GM12878 (cell line): ENCODE measurements around the gene NFYC. TPM values are rescaled to one million over a fixed set of nuclear protein-coding genes. Genes with fewer than 3 reads are reported as not detected.

Experiments used
- ATAC-seq: fragments of 200-7000 bp; cut with Tn5 transposase; 3 replicates; pipeline ENCODE4 v1.9.1; 2020; ENCODE audit warnings: mild to moderate bottlenecking, moderate library complexity
- BruUV-seq: library from RNA; stranded (reverse); fragments of 400-500 nt; replicated peaks from 2 replicates; lab custom pipeline; 2021; lab: Mats Ljungman, UMichigan
- CTCF ChIA-PET: fragments of 300-600 bp; sonication (Branson Sonifier 250); formaldehyde crosslinking; extraction: SDS; loops from one replicate; lab custom pipeline; 2021; ENCODE audit warnings: inconsistent platforms; lab: Yijun Ruan, JAX
- POLR2A ChIA-PET: fragments of 350-600 bp; formaldehyde crosslinking; extraction: SDS; loops from one replicate; lab custom pipeline; 2021; ENCODE audit warnings: inconsistent platforms; lab: Charles Lee
- RAD21 ChIA-PET: fragments of 300-600 bp; sonication (Branson Sonifier 250); formaldehyde crosslinking; loops from one replicate; lab custom pipeline; 2023; ENCODE audit warnings: antibody characterized with exemption; ENCODE audit not compliant: unreplicated experiment; lab: Charles Lee
- SMC1A ChIA-PET: fragments of 300-600 bp; sonication (Branson Sonifier 250); formaldehyde crosslinking; loops from one replicate; lab custom pipeline; 2023; ENCODE audit not compliant: unreplicated experiment, uncharacterized antibody; lab: Charles Lee
- DNase-seq: peaks from one replicate; pipeline ENCODE4 v3.0.0-alpha.2; 2011; ENCODE audit warnings: low read depth, low spot score
- FAIRE-seq: peaks from 3 replicates; lab custom pipeline; 2011; peaks lifted over from hg19 to GRCh38; lab: Jason Lieb, UNC
- H2AFZ ChIP-seq: 2 replicates; pipeline ENCODE4 v1.6.0; 2011; ENCODE audit warnings: low read depth, low read length, control low read depth; ENCODE audit not compliant: control insufficient read depth
- H3K27ac ChIP-seq: 2 replicates; pipeline ENCODE4 v1.5.1; 2011; ENCODE audit warnings: control low read depth; ENCODE audit not compliant: control insufficient read depth, insufficient read depth
- H3K27me3 ChIP-seq, 2 experiments: replicated peaks in 1 of 2; 2 replicates each; pipeline versions ENCODE4 v1.6.0 to v1.6.1; 2011; ENCODE audit warnings: low read length in 1 of 2; ENCODE audit not compliant: control insufficient read depth in 2 of 2, insufficient read depth in 2 of 2
- H3K36me3 ChIP-seq, 2 experiments: 2 replicates each; pipeline ENCODE4 v1.5.1; 2011; ENCODE audit warnings: low read length in 1 of 2; ENCODE audit not compliant: control insufficient read depth in 2 of 2, insufficient read depth in 2 of 2
- H3K4me1 ChIP-seq: 2 replicates; pipeline ENCODE4 v1.6.1; 2011; ENCODE audit warnings: mild to moderate bottlenecking, low read length, moderate library complexity, mixed read lengths; ENCODE audit not compliant: control insufficient read depth, insufficient read depth
- H3K4me2 ChIP-seq: 2 replicates; pipeline ENCODE4 v1.6.0; 2011; ENCODE audit warnings: control low read depth; ENCODE audit not compliant: control insufficient read depth, insufficient read depth
- H3K4me3 ChIP-seq: fragments of 200-600 bp; sonication (generic); 2 replicates; pipeline ENCODE4 v1.5.1; 2016
- H3K79me2 ChIP-seq: 2 replicates; pipeline ENCODE4 v1.6.0; 2011; ENCODE audit warnings: low read length; ENCODE audit not compliant: control insufficient read depth, insufficient read depth
- H3K9ac ChIP-seq: 2 replicates; pipeline ENCODE4 v1.8.0; 2011; ENCODE audit warnings: low read length, control low read depth, mixed read lengths; ENCODE audit not compliant: control insufficient read depth, insufficient read depth
- H3K9me3 ChIP-seq: replicated peaks from 3 replicates; pipeline ENCODE4 v1.5.1; 2011; ENCODE audit warnings: mild to moderate bottlenecking, low read length; ENCODE audit not compliant: control insufficient read depth, insufficient read depth
- H4K20me1 ChIP-seq: 2 replicates; pipeline ENCODE4 v1.6.0; 2011; ENCODE audit not compliant: control insufficient read depth, insufficient read depth
- CREM ChIP-seq: IDR thresholded peaks from 2 replicates; pipeline ENCODE4 v1.6.1; 2014; ENCODE audit warnings: antibody characterized with exemption, low read depth
- FOS ChIP-seq: IDR thresholded peaks from 3 replicates; pipeline ENCODE4 v1.6.1; 2011; ENCODE audit warnings: borderline replicate concordance; ENCODE audit not compliant: insufficient read length; ENCODE audit errors: extremely low read depth
- KDM1A ChIP-seq: fragments of 200-600 bp; sonication (generic); IDR thresholded peaks from 2 replicates; pipeline ENCODE4 v1.6.1; 2016; ENCODE audit warnings: borderline replicate concordance
- RELA ChIP-seq: fragments of 450-650 bp; IDR thresholded peaks from 2 replicates; pipeline ENCODE4 v1.8.0; 2014; ENCODE audit warnings: borderline replicate concordance; ENCODE audit not compliant: partially characterized antibody
- WGBS: methylation state at CpG from one replicate; pipeline ENCODE4 v1.1.6; 2016; ENCODE audit warnings: low lambda C conversion rate; ENCODE audit not compliant: insufficient replicate concordance, insufficient coverage; ENCODE audit errors: missing lambda C conversion rate; 5-methylcytosine and 5-hydroxymethylcytosine counted together
- in situ Hi-C: fragments of 300-500 bp; cut with MboI; formaldehyde crosslinking; loops from 9 replicates; pipeline ENCODE4 v1.14.3; 2018; ENCODE audit warnings: mixed read lengths
- intact Hi-C: fragments of 100-400 bp; cut with micrococcal nuclease; formaldehyde crosslinking; loops from one replicate; pipeline ENCODE4 v1.14.2; 2022; ENCODE audit not compliant: unreplicated experiment
- polyA plus RNA-seq, 11 experiments: library from polyadenylated mRNA; depleted of rRNA in 4 of 11; unstranded in 6 of 11; stranded (reverse) in 5 of 11; fragments of >200 nt; fragmentation: Nextera tagmentation in 4 of 11; fragmentation: Illumina TruSeq in 1 of 11; extraction: Ambion mirVana in 4 of 11; extraction: Trizol in 1 of 11; gene quantifications; 1 replicate in 1 of 11; 2 replicates in 10 of 11; pipeline versions ENCODE4 v1.2.1 to v1.2.3, GENCODE V29; 2011 to 2016; ENCODE audit warnings: inconsistent platforms in 2 of 11, missing spikeins in 2 of 11, low read depth in 1 of 11
- total RNA-seq, 4 experiments: library from RNA; depleted of rRNA in 3 of 4; stranded (reverse); fragments of >200 nt in 3 of 4; fragmentation: Illumina TruSeq in 1 of 4; extraction: Trizol in 1 of 4; gene quantifications; 2 replicates each; pipeline versions ENCODE4 v1.2.1 to v1.2.3, GENCODE V29; 2013 to 2021

The NFYC gene
- total and polyA plus RNA-seq, 10 of the 15 experiments (the other 5 are each of a cell fraction or from before 2014, with no cell fraction given), result 4.3 to 84.2 (median 58.3) TPM

DNA sequence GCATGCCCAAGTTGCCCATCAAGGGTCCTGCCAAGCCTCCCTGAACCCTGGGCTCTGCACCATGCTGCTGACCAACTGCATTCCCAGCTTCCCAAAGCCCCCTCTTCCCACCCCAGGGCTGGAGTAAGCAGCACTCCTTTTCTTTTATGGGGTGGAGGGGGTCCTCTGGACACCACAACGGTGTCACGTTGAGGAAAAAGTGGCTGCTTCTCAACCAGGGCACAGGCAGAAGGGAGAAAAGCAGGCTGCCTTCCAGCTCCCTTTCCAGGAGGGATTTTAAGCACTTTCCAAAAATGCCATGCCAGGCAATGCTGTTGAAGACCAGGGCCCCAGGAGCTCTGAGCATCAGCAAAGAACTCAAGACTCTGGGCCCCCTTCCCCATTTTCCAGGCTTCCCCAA, 26.7 kb upstream of the NFYC start:
- no peak for ATAC-seq
- Histone ChIP-seq H3K27me3 (no peaks in the 10 kb centered on the region), H3K4me3 (no peak overlapping the region), H3K4me2 (no peak overlapping the region), H3K9ac (no peak overlapping the region), H3K4me1 (peaks cover 7% of the 10 kb centered on the region), H3K79me2 (no peaks in the 10 kb centered on the region), H3K9me3 (no peaks in the 10 kb centered on the region), H3K36me3 (no peaks in the 10 kb centered on the region), H3K27ac (no peak overlapping the region), H2AFZ (no peak overlapping the region), H4K20me1 (no peaks in the 10 kb centered on the region)
- ChIA-PET POLR2A (interaction anchor here (0.6 to 2.7 kb wide), 4 partner anchors 20 to 607 kb away, joined by 3 to 9 read pairs (median 4); partner anchors contain the start of gene NFYC), CTCF (interaction anchor here (0.6 to 2.3 kb wide), 4 partner anchors 27 to 67 kb away, joined by 3 to 5 read pairs (median 4); partner anchors contain the start of gene NFYC), RAD21 (interaction anchor here (0.6 to 1.6 kb wide), 3 partner anchors 26 to 100 kb away, joined by 3 to 4 read pairs (median 3); partner anchors contain the start of gene NFYC), SMC1A (interaction anchor here (0.8 to 1.5 kb wide), 3 partner anchors 26 to 50 kb away, joined by 3 to 4 read pairs (median 3); partner anchors contain the start of gene NFYC)
- in situ Hi-C loops (no loop called here), intact Hi-C loops (loop anchor here (5.0 kb wide), 2 partner anchors 37 to 188 kb away; no protein-coding TSS in a partner anchor)
- no peak for FAIRE-seq
- 100% methylated on average over 2 of the region's 2 CpGs for WGBS
- TF ChIP-seq RELA (no peak), FOS (no peak), CREM (no peak), KDM1A (no peak)
- DNase-seq, result no peak
- BruUV-seq, result no TSS peak
